GM12865 (cell line): Measurements from ENCODE around the gene UBE2U.

ENCODE experiments used
- DNase-seq: peaks from one replicate; pipeline ENCODE4 v3.0.0; 2010; ENCODE audit warnings: low read depth
- H3K4me3 ChIP-seq: 2 replicates; pipeline ENCODE4 v1.5.1; 2011; ENCODE audit warnings: mild to moderate bottlenecking, low read depth, low read length, control low read depth
- CTCF ChIP-seq: IDR thresholded peaks from 2 replicates; pipeline ENCODE4 v1.5.1; 2011; ENCODE audit warnings: low read length, control low read depth, low read depth, inconsistent platforms; ENCODE audit not compliant: insufficient read depth; ENCODE audit errors: missing control alignments

The UBE2U gene

GRCh38 chr1:64312431-64312830 lies 109.0 kb downstream of the UBE2U start:
- no peak for TF ChIP-seq CTCF
- no peak for DNase-seq
- H3K4me3 ChIP-seq: no peak overlapping the region

GRCh38 chr1:64315402-64315801 lies 112.0 kb downstream of the UBE2U start:
- no peak overlapping the region for H3K4me3 ChIP-seq
- DNase-seq: no peak
- no peak for TF ChIP-seq CTCF
